ENCODE data around the gene YES1.
A peak's percentile ranks its signal among the peaks of the same experiment; 100 is the strongest.

- TF ChIP-seq CTCF (IDR thresholded peaks at IDR 0.05): peak; percentile 72 to 76 (median 74)
- TF ChIP-seq POLR2A (IDR thresholded peaks at IDR 0.05): no peak
Observed at GRCh38 chr18:741931-742512, 70.0 kb downstream of the YES1 start.

Data from testis (tissue), 2 donors.